Measurements from ENCODE around the gene SPOUT1.

SPOUT1 gene

GRCh38 chr9:128836509-128837145 is 7.0 kb upstream of the SPOUT1 start:
- DNase-seq (ENCODE audit: low read depth in 2 of 2), result no peak

- no peak for DNase-seq (ENCODE audit: low read depth in 2 of 2)
Observed at GRCh38 chr9:128835246-128836210, 5.9 kb upstream of the SPOUT1 start.

GRCh38 chr9:128833696-128834095 is 4.1 kb upstream of the SPOUT1 start:
- no peak for DNase-seq (ENCODE audit: low read depth in 2 of 2)

GRCh38 chr9:128828719-128829452 is 708 bp downstream of the SPOUT1 start:
- no peak for DNase-seq (ENCODE audit: low read depth in 2 of 2)

GRCh38 chr9:128828267-128828666 is 1.3 kb downstream of the SPOUT1 start:
- no peak for DNase-seq (ENCODE audit: low read depth in 2 of 2)

GRCh38 chr9:128825923-128826700 is 3.5 kb downstream of the SPOUT1 start:
- no peak for DNase-seq (ENCODE audit: low read depth in 2 of 2)

GRCh38 chr9:128824911-128825310 is 4.7 kb downstream of the SPOUT1 start:
- DNase-seq (ENCODE audit: low read depth in 2 of 2), result no peak

- no peak for DNase-seq (ENCODE audit: low read depth in 2 of 2)
Observed at GRCh38 chr9:128823903-128824406, 5.6 kb downstream of the SPOUT1 start.

GRCh38 chr9:128823362-128823902 is 6.2 kb downstream of the SPOUT1 start:
- DNase-seq (ENCODE audit: low read depth in 2 of 2), result no peak

- no peak for DNase-seq (ENCODE audit: low read depth in 2 of 2)
Observed at GRCh38 chr9:128822407-128823042, 7.1 kb downstream of the SPOUT1 start.

- DNase-seq (ENCODE audit: low read depth in 2 of 2), result no peak
Observed at GRCh38 chr9:128821584-128822406, 7.8 kb downstream of the SPOUT1 start.

GRCh38 chr9:128820665-128821583 is 8.7 kb downstream of the SPOUT1 start:
- no peak for DNase-seq (ENCODE audit: low read depth in 2 of 2)

- DNase-seq (ENCODE audit: low read depth in 2 of 2), result no peak
Observed at GRCh38 chr9:128819716-128820664, 9.6 kb downstream of the SPOUT1 start.

- peak in 1 of 2 donors; percentile 29 for DNase-seq (ENCODE audit: low read depth in 2 of 2)
Observed at GRCh38 chr9:128818839-128819715, 10.5 kb downstream of the SPOUT1 start.

GRCh38 chr9:128818099-128818838 is 11.3 kb downstream of the SPOUT1 start, which contains the start of gene ENDOG:
Gene ENDOG (plus strand): TSS chr9:128818500. CDS start chr9:128818685, 185 bp downstream.
- peak; percentile 96 to 98 for DNase-seq (ENCODE audit: low read depth in 2 of 2)

All from stimulated activated CD8-positive, alpha-beta memory T cell treated with anti-CD3 and anti-CD28 coated beads, Interleukin-2, amount 100 ng/mL, for 48 hours (primary cell).